ENCODE data around the gene UNG.
A peak's percentile ranks its signal among the peaks of the same experiment; 100 is the strongest.
"Not testable (repeated sequence)": the region's sequence is repeated elsewhere in the genome, so short reads cannot be mapped to it uniquely, and the experiment has no call there.

The UNG gene

DNA sequence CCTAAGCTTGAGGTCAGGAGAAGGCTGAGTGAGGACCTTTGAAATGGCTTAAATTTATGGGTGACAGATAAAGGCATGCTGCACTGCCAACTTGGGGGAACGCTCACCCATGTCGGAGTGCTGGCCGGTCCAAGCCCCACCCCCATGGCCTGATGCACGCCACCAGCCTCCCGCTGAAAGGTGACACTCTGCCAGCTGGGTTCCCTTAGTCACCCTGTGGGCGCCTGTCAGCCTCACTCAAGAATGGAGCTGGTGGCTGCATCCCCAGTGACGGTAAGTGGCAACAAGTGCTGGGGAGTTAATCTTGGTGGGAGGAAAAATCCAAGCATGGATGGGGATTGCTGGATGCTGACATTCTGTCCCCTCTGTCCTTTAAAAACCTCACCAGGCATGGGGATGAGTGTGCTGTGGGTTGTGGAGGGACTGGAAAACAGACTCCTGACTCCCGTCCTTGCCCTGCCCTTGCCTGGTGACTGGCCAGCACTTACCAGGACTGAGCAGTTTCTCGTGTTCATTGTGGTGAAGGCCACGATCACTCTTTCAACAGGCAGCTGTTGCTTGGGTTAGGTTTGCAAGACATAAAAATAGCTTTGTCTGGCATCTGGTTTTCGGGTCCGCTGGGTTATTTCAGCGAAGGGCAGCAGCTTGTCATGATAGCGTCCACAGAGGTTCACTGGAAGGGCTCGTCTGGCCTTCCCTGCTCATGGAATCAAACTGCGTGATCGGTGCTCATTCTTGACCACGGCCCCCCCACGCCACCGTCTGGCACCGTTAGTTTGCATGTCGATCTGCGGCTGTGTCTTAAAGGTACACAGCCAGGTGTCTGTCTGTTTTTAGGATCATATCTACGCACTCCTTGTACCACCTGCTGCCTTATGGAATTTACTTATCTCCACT lies 34.0 kb downstream of the UNG start:
- no peaks in the 10 kb centered on the region for H3K4me1 ChIP-seq (ENCODE audit: control insufficient read depth in 2 of 2, insufficient read depth in 2 of 2, low read length in 2 of 2)
- H3K4me3 ChIP-seq (ENCODE audit: low read length in 2 of 2), result peak overlapping the region in 1 of 2 donors; percentile 48
- peak overlapping the region in 1 of 2 donors; percentile 52 for H3K27ac ChIP-seq (ENCODE audit: low read depth in 2 of 2, low read length in 2 of 2)
- no peaks in the 10 kb centered on the region for H3K9me3 ChIP-seq (ENCODE audit: control insufficient read depth in 2 of 2, low read length in 2 of 2)
- H3K36me3 ChIP-seq (ENCODE audit: control insufficient read depth in 2 of 2, insufficient read depth in 2 of 2, low read length in 2 of 2), result no peaks in the 10 kb centered on the region
- H3K9ac ChIP-seq (ENCODE audit: low read depth in 1 of 2, low read length in 2 of 2), result no peak overlapping the region
- no peaks in the 10 kb centered on the region for H3K27me3 ChIP-seq (ENCODE audit: control insufficient read depth in 2 of 2, insufficient read depth in 2 of 2, low read length in 2 of 2)

DNA sequence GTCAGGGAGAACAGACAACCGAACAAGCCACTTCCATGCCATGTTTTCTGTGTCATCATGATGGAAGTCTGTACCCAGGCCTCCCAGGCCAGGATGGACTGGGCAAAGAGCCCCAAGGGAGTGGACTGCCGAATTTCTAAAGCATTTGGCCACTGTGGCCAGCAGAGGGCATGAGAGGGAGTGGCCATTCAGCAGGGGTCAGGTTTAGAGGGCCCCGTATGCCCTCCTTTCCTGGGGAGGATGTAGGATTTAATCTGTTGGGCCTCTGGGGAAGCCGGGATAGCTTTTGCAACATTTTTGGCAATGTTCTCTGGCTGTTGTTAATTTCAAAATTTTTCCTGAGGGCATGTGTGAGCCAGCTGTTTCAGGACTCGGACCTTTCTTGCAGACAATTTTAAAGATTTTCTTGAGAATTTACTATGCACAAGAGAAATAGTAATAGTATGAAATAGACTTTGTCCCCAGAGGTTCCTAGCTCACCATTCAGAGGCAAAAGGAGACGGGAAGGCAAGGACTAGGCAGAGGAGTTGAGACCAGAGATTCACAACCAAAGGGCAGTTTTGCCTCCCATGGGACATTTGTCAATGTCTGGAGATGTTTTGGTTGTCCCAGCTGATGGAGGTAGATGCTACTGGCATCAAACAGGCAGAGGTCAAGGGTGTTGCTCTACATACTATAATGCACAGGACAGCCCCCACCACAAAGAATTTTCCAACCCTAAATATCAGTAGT lies 37.0 kb downstream of the UNG start:
- Histone ChIP-seq H3K4me3 (ENCODE audit: low read length in 2 of 2) (no peak overlapping the region), H3K9ac (ENCODE audit: low read depth in 1 of 2, low read length in 2 of 2) (no peak overlapping the region), H3K27ac (ENCODE audit: low read depth in 2 of 2, low read length in 2 of 2) (no peak overlapping the region), H3K36me3 (ENCODE audit: control insufficient read depth in 2 of 2, insufficient read depth in 2 of 2, low read length in 2 of 2) (peaks cover 0 to under 1% of the 10 kb centered on the region in 2 donors), H3K9me3 (ENCODE audit: control insufficient read depth in 2 of 2, low read length in 2 of 2) (no peaks in the 10 kb centered on the region), H3K27me3 (ENCODE audit: control insufficient read depth in 2 of 2, insufficient read depth in 2 of 2, low read length in 2 of 2) (no peaks in the 10 kb centered on the region), H3K4me1 (ENCODE audit: control insufficient read depth in 2 of 2, insufficient read depth in 2 of 2, low read length in 2 of 2) (no peaks in the 10 kb centered on the region)

DNA sequence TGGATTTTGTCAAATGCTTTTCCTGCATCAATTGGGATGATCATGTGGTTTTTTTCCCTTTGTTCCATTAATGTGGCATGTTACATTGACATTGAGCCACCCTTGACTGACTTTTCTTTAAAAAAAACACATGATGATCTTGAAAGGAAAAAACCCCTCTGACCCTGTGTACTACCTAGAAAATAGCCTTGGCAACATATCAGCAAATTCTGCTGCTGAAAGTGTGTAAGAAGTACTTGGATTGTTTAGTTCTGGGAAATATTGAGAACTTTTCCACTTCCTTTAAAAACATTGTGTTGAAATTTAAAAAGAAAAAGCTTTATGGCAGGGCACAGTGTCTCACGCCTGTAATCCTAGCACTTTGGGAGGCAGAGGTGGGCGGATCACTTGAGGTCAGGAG lies 39.7 kb downstream of the UNG start:
- H3K9me3 ChIP-seq (ENCODE audit: control insufficient read depth in 2 of 2, low read length in 2 of 2), result no peaks in the 10 kb centered on the region
- no peaks in the 10 kb centered on the region for H3K27me3 ChIP-seq (ENCODE audit: control insufficient read depth in 2 of 2, insufficient read depth in 2 of 2, low read length in 2 of 2)
- no peaks in the 10 kb centered on the region for H3K4me1 ChIP-seq (ENCODE audit: control insufficient read depth in 2 of 2, insufficient read depth in 2 of 2, low read length in 2 of 2)
- H3K27ac ChIP-seq (ENCODE audit: low read depth in 2 of 2, low read length in 2 of 2), result no peak overlapping the region
- no peak overlapping the region for H3K9ac ChIP-seq (ENCODE audit: low read depth in 1 of 2, low read length in 2 of 2)
- H3K4me3 ChIP-seq (ENCODE audit: low read length in 2 of 2), result no peak overlapping the region
- peaks cover 0 to 4% of the 10 kb centered on the region in 2 donors for H3K36me3 ChIP-seq (ENCODE audit: control insufficient read depth in 2 of 2, insufficient read depth in 2 of 2, low read length in 2 of 2)

DNA sequence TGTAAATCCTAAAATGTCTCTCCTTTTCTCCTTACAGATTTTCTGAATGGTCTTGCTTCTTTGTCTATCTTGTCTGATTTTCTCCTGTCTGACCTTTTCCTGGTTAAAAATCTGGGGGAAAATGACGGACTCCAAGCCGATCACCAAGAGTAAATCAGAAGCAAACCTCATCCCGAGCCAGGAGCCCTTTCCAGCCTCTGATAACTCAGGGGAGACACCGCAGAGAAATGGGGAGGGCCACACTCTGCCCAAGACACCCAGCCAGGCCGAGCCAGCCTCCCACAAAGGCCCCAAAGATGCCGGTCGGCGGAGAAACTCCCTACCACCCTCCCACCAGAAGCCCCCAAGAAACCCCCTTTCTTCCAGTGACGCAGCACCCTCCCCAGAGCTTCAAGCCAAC lies 42.0 kb downstream of the UNG start:
- no peak overlapping the region for H3K9ac ChIP-seq (ENCODE audit: low read depth in 1 of 2, low read length in 2 of 2)
- no peaks in the 10 kb centered on the region for H3K9me3 ChIP-seq (ENCODE audit: control insufficient read depth in 2 of 2, low read length in 2 of 2)
- peaks cover 0 to 4% of the 10 kb centered on the region in 2 donors for H3K36me3 ChIP-seq (ENCODE audit: control insufficient read depth in 2 of 2, insufficient read depth in 2 of 2, low read length in 2 of 2)
- H3K4me3 ChIP-seq (ENCODE audit: low read length in 2 of 2), result no peak overlapping the region
- H3K4me1 ChIP-seq (ENCODE audit: control insufficient read depth in 2 of 2, insufficient read depth in 2 of 2, low read length in 2 of 2), result no peaks in the 10 kb centered on the region
- no peak overlapping the region for H3K27ac ChIP-seq (ENCODE audit: low read depth in 2 of 2, low read length in 2 of 2)
- no peaks in the 10 kb centered on the region for H3K27me3 ChIP-seq (ENCODE audit: control insufficient read depth in 2 of 2, insufficient read depth in 2 of 2, low read length in 2 of 2)

DNA sequence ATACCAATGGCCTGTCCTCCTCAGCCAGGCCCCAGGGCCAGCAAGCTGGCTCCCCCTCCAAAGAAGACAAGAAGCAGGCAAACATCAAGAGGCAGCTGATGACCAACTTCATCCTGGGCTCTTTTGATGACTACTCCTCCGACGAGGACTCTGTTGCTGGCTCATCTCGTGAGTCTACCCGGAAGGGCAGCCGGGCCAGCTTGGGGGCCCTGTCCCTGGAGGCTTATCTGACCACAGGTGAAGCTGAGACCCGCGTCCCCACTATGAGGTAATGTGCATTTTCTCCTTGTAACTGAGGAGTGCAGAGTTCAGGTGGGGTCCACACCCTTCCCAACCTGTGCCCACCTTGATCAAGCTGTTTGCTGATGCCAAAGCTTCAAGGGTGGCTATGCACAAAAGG lies 42.4 kb downstream of the UNG start:
- Histone ChIP-seq H3K27me3 (ENCODE audit: control insufficient read depth in 2 of 2, insufficient read depth in 2 of 2, low read length in 2 of 2) (no peaks in the 10 kb centered on the region), H3K9me3 (ENCODE audit: control insufficient read depth in 2 of 2, low read length in 2 of 2) (no peaks in the 10 kb centered on the region), H3K27ac (ENCODE audit: low read depth in 2 of 2, low read length in 2 of 2) (no peak overlapping the region), H3K36me3 (ENCODE audit: control insufficient read depth in 2 of 2, insufficient read depth in 2 of 2, low read length in 2 of 2) (peaks cover 0 to 4% of the 10 kb centered on the region in 2 donors), H3K4me3 (ENCODE audit: low read length in 2 of 2) (no peak overlapping the region), H3K4me1 (ENCODE audit: control insufficient read depth in 2 of 2, insufficient read depth in 2 of 2, low read length in 2 of 2) (no peaks in the 10 kb centered on the region), H3K9ac (ENCODE audit: low read depth in 1 of 2, low read length in 2 of 2) (no peak overlapping the region)

DNA sequence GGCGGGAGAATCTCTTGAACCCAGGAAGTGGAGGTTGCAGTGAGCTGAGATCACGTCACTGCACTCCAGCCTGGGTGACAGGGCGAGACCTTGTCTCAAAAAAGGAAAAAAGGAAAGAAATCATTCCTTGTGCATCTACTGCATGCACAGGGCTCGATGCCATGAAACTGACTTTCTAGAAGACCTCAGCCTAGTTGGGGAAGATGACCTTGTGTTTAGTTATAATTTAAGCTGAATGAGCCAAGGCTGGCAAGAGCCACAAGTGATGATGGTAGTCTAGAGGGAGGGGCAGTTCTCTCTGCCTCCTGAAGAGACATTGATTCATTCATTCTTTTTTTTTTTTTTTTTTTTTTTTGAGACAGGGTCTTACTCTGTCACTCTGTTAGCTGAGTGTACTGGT lies 43.2 kb downstream of the UNG start:
- no peaks in the 10 kb centered on the region for H3K9me3 ChIP-seq (ENCODE audit: control insufficient read depth in 2 of 2, low read length in 2 of 2)
- no peaks in the 10 kb centered on the region for H3K4me1 ChIP-seq (ENCODE audit: control insufficient read depth in 2 of 2, insufficient read depth in 2 of 2, low read length in 2 of 2)
- H3K9ac ChIP-seq (ENCODE audit: low read depth in 1 of 2, low read length in 2 of 2), result no peak overlapping the region
- H3K27ac ChIP-seq (ENCODE audit: low read depth in 2 of 2, low read length in 2 of 2), result no peak overlapping the region
- no peak overlapping the region for H3K4me3 ChIP-seq (ENCODE audit: low read length in 2 of 2)
- H3K36me3 ChIP-seq (ENCODE audit: control insufficient read depth in 2 of 2, insufficient read depth in 2 of 2, low read length in 2 of 2), result peaks cover 0 to 4% of the 10 kb centered on the region in 2 donors
- no peaks in the 10 kb centered on the region for H3K27me3 ChIP-seq (ENCODE audit: control insufficient read depth in 2 of 2, insufficient read depth in 2 of 2, low read length in 2 of 2)

DNA sequence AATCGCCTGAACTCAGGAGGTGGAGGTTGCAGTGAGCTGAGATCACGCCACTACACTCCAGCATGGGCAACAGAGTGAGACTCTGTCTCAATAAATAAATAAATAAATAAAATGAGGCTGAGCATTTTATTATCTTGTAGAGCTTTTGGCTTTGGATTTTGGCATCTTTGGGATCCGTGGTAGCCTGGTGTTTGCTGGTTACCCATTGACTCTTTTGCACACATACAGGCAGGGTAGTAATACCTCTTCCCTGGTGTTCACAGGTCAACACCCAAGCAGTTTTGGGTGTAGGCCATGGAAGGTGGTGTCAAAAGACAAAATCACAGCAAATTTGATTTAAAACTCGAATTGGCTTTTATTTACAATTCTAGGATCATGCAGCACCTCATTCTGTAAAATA lies 46.8 kb downstream of the UNG start:
- Histone ChIP-seq H3K9ac (ENCODE audit: low read depth in 1 of 2, low read length in 2 of 2) (no peak overlapping the region), H3K36me3 (ENCODE audit: control insufficient read depth in 2 of 2, insufficient read depth in 2 of 2, low read length in 2 of 2) (peaks cover 2 to 4% of the 10 kb centered on the region in 2 donors), H3K27ac (ENCODE audit: low read depth in 2 of 2, low read length in 2 of 2) (no peak overlapping the region), H3K4me1 (ENCODE audit: control insufficient read depth in 2 of 2, insufficient read depth in 2 of 2, low read length in 2 of 2) (no peaks in the 10 kb centered on the region), H3K4me3 (ENCODE audit: low read length in 2 of 2) (no peak overlapping the region), H3K9me3 (ENCODE audit: control insufficient read depth in 2 of 2, low read length in 2 of 2) (no peaks in the 10 kb centered on the region), H3K27me3 (ENCODE audit: control insufficient read depth in 2 of 2, insufficient read depth in 2 of 2, low read length in 2 of 2) (no peaks in the 10 kb centered on the region)

DNA sequence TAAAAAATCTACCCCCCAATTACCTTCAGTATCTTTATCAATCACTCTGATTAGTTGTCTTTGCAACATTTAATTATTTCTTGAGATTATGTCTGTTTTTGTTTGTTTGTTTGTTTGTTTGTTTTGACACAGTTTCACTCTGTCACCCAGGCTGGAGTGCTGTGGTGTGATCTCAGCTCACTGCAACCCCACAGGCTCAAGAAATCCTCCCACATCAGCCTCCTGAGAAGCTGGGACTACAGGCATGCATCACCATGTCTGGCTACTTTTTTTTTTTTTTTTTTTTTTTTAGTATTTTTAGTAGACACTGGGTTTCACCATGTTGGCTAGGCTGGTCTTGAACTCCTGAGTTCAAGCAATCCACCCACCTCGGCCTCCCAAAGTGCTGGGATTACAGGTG lies 49.7 kb downstream of the UNG start:
- not testable (repeated sequence) for H3K9ac ChIP-seq (ENCODE audit: low read depth in 1 of 2, low read length in 2 of 2); H3K9me3 ChIP-seq (ENCODE audit: control insufficient read depth in 2 of 2, low read length in 2 of 2); H3K27ac ChIP-seq (ENCODE audit: low read depth in 2 of 2, low read length in 2 of 2); H3K36me3 ChIP-seq (ENCODE audit: control insufficient read depth in 2 of 2, insufficient read depth in 2 of 2, low read length in 2 of 2); H3K4me1 ChIP-seq (ENCODE audit: control insufficient read depth in 2 of 2, insufficient read depth in 2 of 2, low read length in 2 of 2); H3K27me3 ChIP-seq (ENCODE audit: control insufficient read depth in 2 of 2, insufficient read depth in 2 of 2, low read length in 2 of 2); H3K4me3 ChIP-seq (ENCODE audit: low read length in 2 of 2)

DNA sequence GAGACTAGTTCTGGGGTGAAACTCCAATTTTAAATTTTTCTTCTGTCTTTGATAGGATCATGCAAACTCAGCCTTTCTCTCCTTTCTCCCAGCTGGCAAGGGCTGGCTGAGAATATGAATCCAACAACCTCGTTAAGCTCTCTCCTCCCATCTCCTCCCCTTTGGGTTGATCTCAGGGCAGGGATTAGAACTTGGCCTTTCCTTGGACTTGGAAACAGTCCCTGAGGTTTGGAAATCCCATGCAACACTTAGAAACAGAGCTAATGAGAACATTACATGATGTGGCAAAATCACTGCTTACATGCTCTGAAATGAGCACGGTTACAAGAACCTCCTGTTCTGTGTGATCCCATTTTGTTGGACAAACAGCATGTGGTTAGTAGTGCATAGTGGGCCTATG lies 50.6 kb downstream of the UNG start:
- peak overlapping the region in 1 of 2 donors; percentile 46 for H3K27ac ChIP-seq (ENCODE audit: low read depth in 2 of 2, low read length in 2 of 2)
- no peak overlapping the region for H3K4me3 ChIP-seq (ENCODE audit: low read length in 2 of 2)
- no peaks in the 10 kb centered on the region for H3K9me3 ChIP-seq (ENCODE audit: control insufficient read depth in 2 of 2, low read length in 2 of 2)
- no peaks in the 10 kb centered on the region for H3K27me3 ChIP-seq (ENCODE audit: control insufficient read depth in 2 of 2, insufficient read depth in 2 of 2, low read length in 2 of 2)
- peaks cover 0 to 6% of the 10 kb centered on the region in 2 donors for H3K4me1 ChIP-seq (ENCODE audit: control insufficient read depth in 2 of 2, insufficient read depth in 2 of 2, low read length in 2 of 2)
- no peak overlapping the region for H3K9ac ChIP-seq (ENCODE audit: low read depth in 1 of 2, low read length in 2 of 2)
- peaks cover 0 to 2% of the 10 kb centered on the region in 2 donors for H3K36me3 ChIP-seq (ENCODE audit: control insufficient read depth in 2 of 2, insufficient read depth in 2 of 2, low read length in 2 of 2)

DNA sequence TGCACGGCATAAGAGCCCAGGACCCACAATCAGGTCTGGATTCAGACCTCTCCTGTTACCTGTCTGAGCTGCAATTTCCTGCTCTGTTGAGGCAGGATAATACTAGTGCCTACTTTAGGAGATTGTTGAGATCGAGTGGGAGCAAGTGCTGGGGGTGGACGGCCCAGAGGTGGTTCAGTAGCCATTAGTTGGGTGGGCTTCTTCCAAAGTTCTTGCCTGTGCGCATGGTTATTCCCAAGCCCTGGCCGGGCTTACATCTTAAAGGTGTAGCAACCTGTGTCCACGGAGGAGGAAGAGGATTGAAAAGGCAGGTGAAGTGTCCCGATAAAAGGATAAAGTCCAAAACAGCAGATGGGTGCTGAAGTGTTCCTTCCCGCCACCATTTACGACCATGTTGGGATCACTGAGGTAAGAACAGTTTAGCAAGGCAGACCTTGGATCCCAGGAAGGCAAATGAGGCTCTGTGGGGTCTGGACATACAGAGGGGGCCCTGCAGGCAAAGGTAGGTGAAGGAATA lies 52.8 kb downstream of the UNG start:
- no peak overlapping the region for H3K27ac ChIP-seq (ENCODE audit: low read depth in 2 of 2, low read length in 2 of 2)

More for the DNA sequence above, 52.8 kb downstream of the UNG start:
- H3K9me3 ChIP-seq (ENCODE audit: control insufficient read depth in 2 of 2, low read length in 2 of 2), result no peaks in the 10 kb centered on the region
- no peak overlapping the region for H3K9ac ChIP-seq (ENCODE audit: low read depth in 1 of 2, low read length in 2 of 2)
- peaks cover 0 to 2% of the 10 kb centered on the region in 2 donors for H3K36me3 ChIP-seq (ENCODE audit: control insufficient read depth in 2 of 2, insufficient read depth in 2 of 2, low read length in 2 of 2)
- no peaks in the 10 kb centered on the region for H3K27me3 ChIP-seq (ENCODE audit: control insufficient read depth in 2 of 2, insufficient read depth in 2 of 2, low read length in 2 of 2)
- H3K4me1 ChIP-seq (ENCODE audit: control insufficient read depth in 2 of 2, insufficient read depth in 2 of 2, low read length in 2 of 2), result peaks cover 8 to 13% of the 10 kb centered on the region in 2 donors
- H3K4me3 ChIP-seq (ENCODE audit: low read length in 2 of 2), result peak overlapping the region in 1 of 2 donors; percentile 13

Data from mucosa of rectum (tissue), 2 donors.